ENCODE results near the gene CMIP. TPM values are rescaled to one million over a fixed set of nuclear protein-coding genes. Genes with fewer than 3 reads are reported as not detected.
"Not testable (repeated sequence)": the region's sequence is repeated elsewhere in the genome, so short reads cannot be mapped to it uniquely, and the experiment has no call there.

The CMIP gene
- total RNA-seq, 1 donor from 2014 or later: 11.1 TPM

GRCh38 chr16:81684242-81684837, 239.7 kb downstream of the CMIP start:
- DNase-seq: no peak
- intact Hi-C loops (cut with DNase I): no loop called here
- no peak for ATAC-seq (ENCODE audit: poor library complexity)

GRCh38 chr16:81684901-81685300, 240.3 kb downstream of the CMIP start:
- no peak for ATAC-seq (ENCODE audit: poor library complexity)

GRCh38 chr16:81686391-81687130, 242.0 kb downstream of the CMIP start:
- intact Hi-C loops (cut with DNase I): no loop called here
- no peak for ATAC-seq (ENCODE audit: poor library complexity)

More at GRCh38 chr16:81684901-81685300, 240.3 kb downstream of the CMIP start:
- DNase-seq: no peak
- intact Hi-C loops (cut with DNase I): no loop called here

GRCh38 chr16:81687131-81687456, 242.5 kb downstream of the CMIP start:
- intact Hi-C loops (cut with DNase I): no loop called here
- DNase-seq: no peak
- ATAC-seq (ENCODE audit: poor library complexity): no peak

More at GRCh38 chr16:81686391-81687130, 242.0 kb downstream of the CMIP start:
- peak; percentile 26 for DNase-seq

GRCh38 chr16:81688182-81688581, 243.6 kb downstream of the CMIP start:
- ATAC-seq (ENCODE audit: poor library complexity) (no peak), DNase-seq (no peak)
- intact Hi-C loops (cut with DNase I): no loop called here

- intact Hi-C loops (cut with DNase I); ATAC-seq (ENCODE audit: poor library complexity); DNase-seq: not testable (repeated sequence)
Observed at GRCh38 chr16:81688839-81689238, 244.2 kb downstream of the CMIP start.

GRCh38 chr16:81692021-81692420, 247.4 kb downstream of the CMIP start:
- DNase-seq: no peak
- no peak for ATAC-seq (ENCODE audit: poor library complexity)
- intact Hi-C loops (cut with DNase I): loop anchor here (5.0 kb wide), 1 partner anchor 55 kb away; no protein-coding TSS in a partner anchor

- DNase-seq (peak; percentile 27), ATAC-seq (ENCODE audit: poor library complexity) (no peak)
- intact Hi-C loops (cut with DNase I): loop anchor here (5.0 kb wide), 1 partner anchor 55 kb away; no protein-coding TSS in a partner anchor
Observed at GRCh38 chr16:81692571-81692970, 248.0 kb downstream of the CMIP start.

GRCh38 chr16:81693041-81693743, 248.6 kb downstream of the CMIP start:
- ATAC-seq (ENCODE audit: poor library complexity): no peak
- intact Hi-C loops (cut with DNase I): loop anchor here (5.0 kb wide), 1 partner anchor 56 kb away; no protein-coding TSS in a partner anchor
- DNase-seq: peak; percentile 36

GRCh38 chr16:81693744-81694303, 249.2 kb downstream of the CMIP start:
- intact Hi-C loops (cut with DNase I): loop anchor here (5.0 kb wide), 1 partner anchor 57 kb away; no protein-coding TSS in a partner anchor
- DNase-seq (peak; percentile 7), ATAC-seq (ENCODE audit: poor library complexity) (no peak)

- intact Hi-C loops (cut with DNase I): loop anchor here (5.0 kb wide), 1 partner anchor 57 kb away; no protein-coding TSS in a partner anchor
- peak; percentile 28 for DNase-seq
- no peak for ATAC-seq (ENCODE audit: poor library complexity)
Observed at GRCh38 chr16:81694494-81695280, 250.1 kb downstream of the CMIP start.

- DNase-seq (peak; percentile 10), ATAC-seq (ENCODE audit: poor library complexity) (no peak)
- intact Hi-C loops (cut with DNase I): no loop called here
Observed at GRCh38 chr16:81695321-81696165, 250.9 kb downstream of the CMIP start.

GRCh38 chr16:81696166-81696960, 251.8 kb downstream of the CMIP start:
- DNase-seq (peak; percentile 30), ATAC-seq (ENCODE audit: poor library complexity) (peak; percentile 73)
- intact Hi-C loops (cut with DNase I): no loop called here

- intact Hi-C loops (cut with DNase I): no loop called here
- ATAC-seq (ENCODE audit: poor library complexity): peak; percentile 72
- peak; percentile 62 for DNase-seq
Observed at GRCh38 chr16:81696961-81697615, 252.5 kb downstream of the CMIP start.

GRCh38 chr16:81697616-81698309, 253.2 kb downstream of the CMIP start:
- intact Hi-C loops (cut with DNase I): no loop called here
- no peak for ATAC-seq (ENCODE audit: poor library complexity)

GRCh38 chr16:81698310-81698641, 253.7 kb downstream of the CMIP start:
- intact Hi-C loops (cut with DNase I): no loop called here
- DNase-seq: peak; percentile 39
- ATAC-seq (ENCODE audit: poor library complexity): no peak

More at GRCh38 chr16:81697616-81698309, 253.2 kb downstream of the CMIP start:
- peak; percentile 48 for DNase-seq
